Stimulated activated CD8-positive, alpha-beta memory T cell treated with anti-CD3 and anti-CD28 coated beads, Interleukin-7, amount 100 ng/mL, for 48 hours (primary cell): ENCODE measurements around the gene HMCES.
"Not testable (repeated sequence)": the region's sequence is repeated elsewhere in the genome, so short reads cannot be mapped to it uniquely, and the experiment has no call there.

Experiments used
- DNase-seq, 2 donors: peaks; one replicate each; pipeline ENCODE4 v3.0.0-alpha.2; 2020; ENCODE audit warnings: low read depth in 1 of 2; ENCODE audit errors: extremely low read depth in 1 of 2

Gene HMCES

GRCh38 chr3:129257609-129258008 is 21.1 kb upstream of the HMCES start:
- DNase-seq, result no peak

GRCh38 chr3:129259612-129260477 is 18.8 kb upstream of the HMCES start:
- DNase-seq, result no peak

- DNase-seq, result no peak
Measured at GRCh38 chr3:129260606-129261005, 18.1 kb upstream of the HMCES start.

- DNase-seq, result no peak
Measured at GRCh38 chr3:129261894-129262293, 16.8 kb upstream of the HMCES start.

GRCh38 chr3:129263161-129263910 is 15.3 kb upstream of the HMCES start:
- no peak for DNase-seq

- not testable (repeated sequence) for DNase-seq
Measured at GRCh38 chr3:129264994-129265393, 13.7 kb upstream of the HMCES start.

- no peak for DNase-seq
Measured at GRCh38 chr3:129266651-129267050, 12.0 kb upstream of the HMCES start.

- DNase-seq, result no peak
Measured at GRCh38 chr3:129268396-129268795, 10.3 kb upstream of the HMCES start.

- DNase-seq, result no peak
Measured at GRCh38 chr3:129271674-129272073, 7.0 kb upstream of the HMCES start.

- no peak for DNase-seq
Measured at GRCh38 chr3:129276385-129276784, 2.3 kb upstream of the HMCES start.

GRCh38 chr3:129277829-129278271 is 820 bp upstream of the HMCES start:
- no peak for DNase-seq

GRCh38 chr3:129278966-129279906 is 566 bp downstream of the HMCES start:
- DNase-seq, result peak; percentile 40 to 60

GRCh38 chr3:129280183-129280582 is 1.5 kb downstream of the HMCES start:
- DNase-seq, result no peak

GRCh38 chr3:129281726-129282125 is 3.1 kb downstream of the HMCES start:
- DNase-seq, result no peak

GRCh38 chr3:129282727-129283327 is 4.2 kb downstream of the HMCES start:
- no peak for DNase-seq

- DNase-seq, result no peak
Measured at GRCh38 chr3:129286081-129286480, 7.4 kb downstream of the HMCES start.

GRCh38 chr3:129288446-129288845 is 9.8 kb downstream of the HMCES start:
- DNase-seq, result no peak

- DNase-seq, result no peak
Measured at GRCh38 chr3:129289201-129289921, 10.7 kb downstream of the HMCES start.

- no peak for DNase-seq
Measured at GRCh38 chr3:129291236-129291886, 12.7 kb downstream of the HMCES start.
